GM21723 (cell line): ENCODE data around the gene RGS14.
A peak's percentile ranks its signal among the peaks of the same experiment; 100 is the strongest.
"Not testable (repeated sequence)": the region's sequence is repeated elsewhere in the genome, so short reads cannot be mapped to it uniquely, and the experiment has no call there.

Experiments used
- ATAC-seq: cut with Tn5 transposase; IDR thresholded peaks from one replicate; pipeline ENCODE4 v1.9.1; 2021; ENCODE audit warnings: mild to moderate bottlenecking, moderate library complexity; ENCODE audit not compliant: unreplicated experiment

The RGS14 gene

DNA sequence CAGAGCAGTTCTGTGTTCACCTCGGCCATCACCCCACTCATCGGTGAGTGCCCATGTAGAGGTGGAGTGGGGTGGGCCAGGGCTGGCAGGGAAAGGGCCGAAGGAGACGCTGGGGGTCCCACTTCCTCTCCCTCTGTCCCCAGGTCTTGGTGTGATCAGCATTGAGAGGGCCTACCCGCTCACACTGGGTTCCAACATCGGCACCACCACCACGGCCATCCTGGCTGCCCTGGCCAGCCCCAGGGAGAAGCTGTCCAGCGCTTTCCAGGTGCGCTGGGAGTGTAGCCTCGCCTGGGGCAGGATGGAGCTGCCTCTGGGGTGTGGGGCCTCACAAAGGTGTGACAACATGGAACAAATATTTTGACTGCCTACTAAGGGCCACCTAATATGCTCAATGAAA lies 39.1 kb downstream of the RGS14 start:
- ATAC-seq = no peak

DNA sequence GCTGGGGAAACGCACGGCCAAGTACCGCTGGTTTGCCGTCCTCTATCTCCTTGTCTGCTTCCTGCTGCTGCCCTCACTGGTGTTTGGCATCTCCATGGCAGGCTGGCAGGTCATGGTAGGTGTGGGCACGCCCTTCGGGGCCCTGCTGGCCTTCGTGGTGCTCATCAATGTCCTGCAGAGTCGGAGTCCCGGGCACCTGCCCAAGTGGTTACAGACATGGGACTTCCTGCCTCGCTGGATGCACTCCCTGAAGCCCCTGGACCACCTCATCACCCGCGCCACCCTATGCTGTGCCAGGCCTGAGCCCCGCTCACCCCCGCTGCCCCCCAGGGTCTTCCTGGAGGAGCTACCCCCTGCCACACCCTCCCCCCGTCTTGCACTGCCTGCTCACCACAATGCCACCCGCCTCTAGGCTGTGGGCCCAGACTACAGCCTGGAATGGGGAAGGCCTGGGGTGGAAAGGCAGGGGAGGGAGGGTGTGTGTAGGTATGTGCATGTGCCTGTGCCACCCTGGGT lies 40.2 kb downstream of the RGS14 start:
- ATAC-seq = no peak

DNA sequence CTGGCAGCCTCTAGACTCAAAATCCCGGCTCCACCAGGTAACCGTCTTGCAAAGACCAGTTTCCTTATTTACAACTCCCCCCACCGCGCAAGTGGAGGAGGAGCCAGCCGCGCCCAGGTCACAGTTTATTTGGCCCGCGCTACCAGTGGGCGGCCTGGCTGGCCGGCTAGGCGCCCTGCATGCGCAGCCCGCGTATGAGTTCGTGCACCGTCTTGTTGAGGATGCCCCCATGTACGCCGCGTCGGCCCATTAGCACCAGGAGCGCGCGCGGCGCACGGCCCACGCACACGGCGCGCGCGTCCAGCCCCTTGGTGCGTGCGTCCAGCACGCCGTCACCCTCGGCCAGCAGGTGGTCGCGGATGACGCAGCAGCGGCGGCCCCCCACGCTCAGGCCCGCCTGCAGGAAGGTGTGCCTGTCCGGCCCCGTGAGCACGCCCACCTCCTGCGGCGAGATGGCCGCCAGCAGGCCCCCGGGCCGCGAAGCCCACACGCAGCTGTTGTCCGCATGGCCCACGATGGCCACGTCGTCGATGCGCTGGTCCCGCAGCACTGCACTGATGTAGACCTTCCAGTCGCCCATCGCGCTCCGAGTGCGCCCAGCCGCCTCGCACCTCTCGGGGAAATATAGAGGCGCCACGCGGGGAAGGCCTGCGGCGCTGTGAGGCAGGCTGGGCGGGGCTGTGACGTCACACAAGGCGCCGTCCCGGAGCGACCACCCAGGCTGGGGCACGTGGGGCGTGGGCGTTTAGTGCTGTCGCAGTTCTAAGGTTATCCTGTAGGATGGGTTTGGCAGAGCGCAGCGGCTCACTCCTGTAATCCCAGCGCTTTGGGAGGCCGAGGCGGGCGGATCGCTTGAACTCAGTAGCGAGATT lies 42.5 kb downstream of the RGS14 start, which contains the start of gene PFN3:
Gene PFN3 (minus strand): TSS at position 665 of the 872 bp plus-strand sequence. CDS start 85 bp downstream, at position 580.
- ATAC-seq = no peak

DNA sequence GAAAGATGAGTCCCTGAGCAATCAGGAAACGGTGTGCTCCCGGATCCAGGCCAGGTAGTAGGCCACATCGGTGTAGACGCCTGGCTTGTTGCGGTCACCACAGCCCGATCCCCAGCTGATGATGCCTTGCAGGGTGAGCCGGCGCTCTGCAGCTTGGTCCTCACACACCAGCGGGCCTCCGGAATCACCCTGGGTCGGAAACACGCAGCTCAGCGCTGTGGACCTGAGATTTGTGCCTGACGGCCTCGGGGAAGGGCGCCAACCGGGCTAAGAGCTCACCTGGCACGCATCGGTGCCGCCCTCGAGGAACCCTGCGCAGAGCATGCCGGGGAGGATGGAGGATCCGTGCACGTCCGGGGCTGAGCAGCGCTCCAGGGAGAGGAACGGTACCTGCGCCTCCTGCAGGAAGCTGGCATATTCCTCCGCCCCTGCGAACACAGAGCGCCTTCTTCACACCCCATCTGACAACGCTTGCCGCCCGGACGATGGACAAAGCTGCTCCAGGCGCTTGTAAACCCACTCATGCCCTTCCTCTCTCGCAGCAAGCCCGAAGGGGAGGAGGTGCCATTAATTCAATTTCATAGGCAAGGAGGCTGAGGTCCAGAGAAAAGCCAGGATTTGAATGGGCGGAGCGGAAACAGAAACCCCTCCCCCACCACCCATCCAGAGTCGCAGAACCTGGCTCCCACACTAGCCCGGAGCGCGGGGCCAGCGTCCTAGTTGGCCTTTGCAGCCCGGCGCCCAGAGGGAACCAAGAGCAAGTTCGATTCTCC lies 44.7 kb downstream of the RGS14 start:
- ATAC-seq = no peak

DNA sequence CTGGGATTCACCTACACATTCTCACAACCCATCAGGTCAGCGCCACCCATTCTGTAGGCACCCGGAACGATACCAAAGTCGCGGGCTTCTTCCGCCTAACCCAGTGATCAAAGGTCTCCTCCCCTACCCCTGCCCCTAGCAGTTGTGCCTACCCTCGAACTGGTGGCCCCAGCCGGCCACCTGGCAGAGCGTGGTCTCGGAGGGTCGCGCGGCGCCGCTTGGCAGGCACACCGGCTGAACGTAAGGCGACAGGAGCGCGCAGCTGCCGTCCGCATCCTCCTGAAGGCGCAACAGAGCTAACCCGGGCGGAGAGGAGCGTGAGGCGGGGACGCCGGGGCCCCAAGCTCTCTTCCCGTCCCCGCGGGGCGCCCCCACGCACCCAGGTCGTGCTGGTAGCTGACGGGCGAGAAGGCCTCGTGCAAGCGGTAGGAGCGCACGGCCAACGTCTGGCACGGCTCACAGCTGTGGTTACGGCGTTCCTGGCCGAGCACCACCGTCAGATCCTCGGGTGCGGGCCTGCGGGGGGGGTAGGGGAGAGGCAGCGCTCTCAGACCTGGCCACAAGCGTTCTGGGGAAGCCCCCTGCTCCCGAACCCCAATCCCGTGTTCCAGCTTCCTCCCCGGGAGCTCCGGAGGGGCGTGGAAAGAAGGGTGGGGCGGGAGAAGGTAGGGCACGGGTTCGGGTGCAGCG lies 45.5 kb downstream of the RGS14 start:
- peak; percentile 21 for ATAC-seq

DNA sequence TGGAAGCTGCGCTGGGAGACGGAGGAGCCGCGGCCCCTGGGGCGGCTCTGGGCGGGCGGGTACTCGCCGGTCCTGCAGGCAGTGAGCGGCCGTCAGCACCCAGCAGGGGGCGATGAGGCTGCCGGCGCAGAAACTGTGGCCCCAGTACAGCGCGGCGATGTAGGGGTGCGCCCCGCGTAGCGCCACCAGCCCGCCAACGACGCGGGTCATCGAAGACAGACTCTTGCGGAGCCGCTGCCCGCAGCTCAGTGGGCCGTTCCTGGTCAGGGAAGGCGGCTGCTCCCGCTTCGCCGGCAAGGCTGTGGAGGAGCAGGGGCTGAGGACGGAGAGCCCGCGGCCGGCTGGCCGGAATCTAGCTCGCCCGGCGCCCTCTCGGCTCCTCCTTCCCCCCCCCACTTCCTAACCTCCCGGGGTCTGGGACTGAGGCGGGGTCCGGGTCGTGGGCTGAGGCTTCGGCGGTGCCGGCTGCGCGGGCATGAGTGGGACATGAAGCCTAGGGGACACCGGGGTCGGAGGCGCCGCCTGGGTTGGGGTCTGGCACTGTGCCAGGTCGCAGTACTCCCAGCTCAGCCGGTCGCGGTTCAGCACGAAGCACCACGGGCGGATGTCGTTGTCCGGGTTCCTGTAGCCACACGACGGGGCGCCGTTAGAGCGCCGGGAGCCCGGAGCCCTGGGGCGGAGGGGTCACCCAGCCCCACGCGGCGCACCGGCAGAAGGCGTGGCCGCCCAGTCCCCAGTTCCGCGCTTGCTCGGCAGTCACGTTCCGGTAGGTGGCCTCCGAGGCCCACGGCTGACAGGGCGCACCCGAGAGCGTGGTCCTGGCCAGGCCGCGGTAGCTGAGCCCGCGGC lies 46.3 kb downstream of the RGS14 start:
- ATAC-seq = peak; percentile 82

DNA sequence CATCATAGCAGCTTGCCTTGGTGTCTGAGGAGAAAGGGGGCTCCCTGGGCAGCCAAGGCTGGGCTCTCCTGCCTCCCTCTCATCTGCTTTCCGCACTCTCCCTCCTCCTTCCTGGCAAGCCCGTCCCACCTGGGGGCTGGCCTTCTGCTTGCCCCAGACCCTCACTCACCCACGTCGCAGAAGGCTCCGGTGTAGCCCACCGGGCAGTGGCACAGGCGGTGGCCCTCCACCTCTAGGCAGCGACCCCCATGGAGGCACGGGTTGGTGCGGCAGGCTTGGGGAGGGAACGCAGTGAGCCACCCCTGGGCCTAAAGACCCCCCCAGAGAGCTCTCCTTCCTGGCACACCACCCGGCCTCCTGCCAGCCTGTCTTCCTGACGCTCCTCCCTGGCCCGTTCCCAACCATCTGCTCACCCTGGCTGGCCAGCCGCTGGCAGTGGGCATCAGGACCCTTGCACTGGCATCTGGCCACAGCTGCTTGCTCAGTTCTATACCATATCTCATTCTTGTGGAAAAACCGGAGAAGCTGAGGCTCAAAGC lies 47.0 kb downstream of the RGS14 start:
- no peak for ATAC-seq

DNA sequence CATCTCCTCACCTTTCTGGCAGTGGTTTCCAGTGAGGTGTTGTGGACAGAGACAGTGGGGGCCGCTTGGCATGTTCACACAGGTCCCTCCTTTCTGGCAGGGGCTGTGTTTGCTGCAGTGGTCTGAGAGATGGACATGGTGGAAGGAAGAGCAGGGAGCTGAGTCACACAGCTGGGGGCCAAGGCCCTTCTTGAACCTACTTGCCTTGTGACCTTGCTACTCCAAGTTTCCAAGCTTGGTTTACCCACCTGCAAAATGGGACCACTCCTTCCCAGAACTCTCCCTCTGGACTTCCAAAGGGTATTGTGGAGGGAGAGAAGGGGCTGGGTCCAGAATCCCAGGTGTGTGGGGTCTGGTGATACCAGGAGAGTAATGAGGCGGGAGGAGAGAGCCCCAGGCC lies 47.6 kb downstream of the RGS14 start:
- no peak for ATAC-seq

DNA sequence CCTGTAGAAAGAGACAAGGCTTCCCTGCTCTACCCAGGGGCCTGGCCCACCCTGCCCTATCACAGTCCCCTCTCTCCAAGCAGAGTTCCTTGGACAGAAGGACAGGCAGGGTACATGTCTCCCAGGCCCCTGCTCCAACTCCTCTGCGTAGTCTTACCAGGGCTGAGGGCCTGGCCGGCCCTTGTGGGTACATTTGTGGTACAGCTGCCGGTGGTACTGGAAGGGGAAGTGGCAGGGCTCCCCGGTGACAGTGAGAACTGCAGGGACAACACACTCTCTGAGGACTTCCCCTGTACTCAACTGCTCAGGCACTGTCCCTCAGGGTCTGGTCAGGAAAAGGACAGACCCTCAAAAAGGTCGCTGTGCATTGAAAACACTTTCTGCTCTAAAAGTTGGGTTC lies 48.1 kb downstream of the RGS14 start:
- no peak for ATAC-seq

DNA sequence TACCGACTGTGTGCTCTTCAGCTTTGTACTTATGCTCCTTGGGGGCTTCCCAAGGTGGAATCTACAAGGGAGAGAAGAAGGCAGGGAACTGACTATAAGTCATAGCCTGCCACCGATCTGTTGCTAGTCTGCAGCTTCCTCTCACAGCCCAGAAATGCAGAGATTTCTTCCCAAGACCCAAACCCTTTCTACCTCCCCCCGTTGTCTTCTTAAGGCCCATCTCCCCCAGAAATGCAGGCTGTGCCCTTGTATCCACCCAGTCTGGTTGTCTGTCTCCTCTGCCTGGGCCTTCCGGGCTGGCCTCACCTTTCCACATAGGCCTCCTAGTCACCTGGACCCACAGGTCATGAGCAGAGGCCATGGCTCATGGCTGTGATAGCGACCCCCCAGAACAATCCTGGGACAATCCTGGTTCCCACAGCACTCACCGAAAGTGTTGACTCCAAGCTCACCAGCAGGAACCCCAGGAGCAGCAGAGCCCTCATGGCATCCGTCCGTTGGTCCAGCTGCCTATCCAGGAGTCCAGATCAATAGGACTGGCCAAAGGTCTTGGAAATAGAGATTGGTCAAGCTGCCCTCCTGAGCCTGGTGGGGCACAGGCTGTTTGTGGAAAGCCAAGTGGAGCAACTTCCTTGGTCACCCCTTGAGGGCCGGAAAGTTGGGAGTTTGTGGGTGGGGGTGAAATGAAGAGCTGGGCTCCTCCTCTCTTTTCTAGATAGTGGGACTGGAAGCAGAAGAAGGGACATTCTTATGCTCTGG lies 51.5 kb downstream of the RGS14 start, which contains the start of gene F12:
Gene F12 (minus strand): TSS at position 522 of the 759 bp plus-strand sequence. CDS start 37 bp downstream, at position 485.
- ATAC-seq = no peak

DNA sequence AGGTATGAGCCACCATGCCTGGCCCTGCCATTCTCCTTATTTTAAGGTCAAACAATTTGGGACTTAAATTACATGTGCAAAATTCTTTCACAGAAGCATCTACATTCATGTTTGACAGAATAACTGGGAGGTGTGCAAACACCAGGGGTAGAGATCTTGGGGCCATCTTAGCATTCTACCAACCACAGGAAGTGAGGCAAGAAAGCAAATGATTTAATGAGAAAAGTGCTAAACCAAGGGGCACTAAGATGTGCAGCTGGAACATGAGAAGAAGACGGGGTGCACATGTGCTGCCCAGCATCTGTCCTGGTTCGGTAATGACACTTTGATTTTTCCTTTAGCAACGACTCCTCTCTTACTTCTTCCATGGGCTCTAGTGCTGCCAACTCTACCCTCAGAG lies 52.9 kb downstream of the RGS14 start:
- ATAC-seq = no peak

DNA sequence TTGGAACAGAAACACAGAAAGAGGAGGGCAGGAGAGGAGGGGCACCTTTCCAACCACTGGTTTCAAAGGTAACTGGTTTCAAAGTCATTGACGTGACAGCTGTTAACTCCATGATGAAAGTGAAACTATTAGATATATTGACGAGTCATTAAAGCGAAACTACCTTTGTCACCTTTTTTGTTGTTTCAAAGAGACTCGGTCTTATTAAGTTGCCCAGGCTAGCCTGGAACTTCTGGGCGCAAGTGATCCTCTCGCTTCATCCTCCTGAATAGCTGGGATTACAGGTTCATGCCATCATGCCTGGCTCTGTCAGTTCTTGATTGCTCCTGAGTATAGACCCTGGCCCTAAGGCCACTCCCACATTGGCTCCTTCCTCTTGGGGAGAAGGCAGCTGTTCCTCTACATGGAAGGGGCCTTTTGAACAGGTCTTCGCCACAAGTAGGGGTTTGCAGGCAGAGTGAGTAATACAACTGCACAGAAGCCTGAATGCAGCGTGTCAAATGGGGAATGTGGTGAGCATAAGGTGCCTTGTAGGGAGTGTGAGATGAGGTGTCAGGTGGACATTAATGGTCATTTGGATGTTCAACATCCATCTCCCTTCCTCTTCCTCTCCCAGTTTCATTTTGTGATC lies 55.0 kb downstream of the RGS14 start:
- peak; percentile 80 for ATAC-seq

DNA sequence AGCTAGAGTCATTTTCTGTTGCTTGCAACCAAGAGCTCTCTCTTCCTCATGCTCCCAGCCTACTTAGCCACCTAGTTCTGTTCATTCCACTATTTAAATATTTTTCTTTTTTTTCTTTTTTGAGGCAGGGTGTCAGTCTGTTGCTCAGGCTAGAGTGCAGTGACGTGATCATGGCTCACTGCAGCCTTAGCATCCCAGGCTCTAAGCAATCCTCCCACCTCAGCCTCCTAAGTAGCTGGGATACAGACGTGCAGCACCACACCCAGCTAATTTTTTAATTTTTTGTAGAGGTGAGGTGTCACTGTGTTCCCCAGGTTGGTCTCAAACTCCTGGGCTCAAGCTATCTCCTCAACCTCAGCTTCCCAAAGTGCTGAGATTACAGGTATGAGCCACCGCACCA lies 56.8 kb downstream of the RGS14 start:
- no peak for ATAC-seq

DNA sequence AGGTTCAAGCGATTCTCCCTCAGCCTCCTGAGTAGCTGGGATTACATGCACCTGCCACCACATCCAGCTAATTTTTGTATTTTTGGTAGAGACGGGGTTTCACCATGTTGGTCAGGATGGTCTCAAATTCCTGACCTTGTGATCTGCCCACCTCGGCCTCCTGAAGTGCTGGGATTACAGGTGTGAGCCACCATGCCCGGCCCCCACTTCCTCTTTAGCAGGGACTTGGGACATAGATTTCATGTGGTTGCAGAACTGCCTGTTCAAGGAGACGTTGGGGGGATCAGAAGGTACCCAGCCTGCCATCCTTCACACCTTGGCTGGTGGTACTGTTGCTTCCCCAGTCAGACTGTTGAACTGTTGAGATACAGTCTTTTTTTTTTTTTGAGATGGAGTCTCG lies 59.4 kb downstream of the RGS14 start:
- not testable (repeated sequence) for ATAC-seq

DNA sequence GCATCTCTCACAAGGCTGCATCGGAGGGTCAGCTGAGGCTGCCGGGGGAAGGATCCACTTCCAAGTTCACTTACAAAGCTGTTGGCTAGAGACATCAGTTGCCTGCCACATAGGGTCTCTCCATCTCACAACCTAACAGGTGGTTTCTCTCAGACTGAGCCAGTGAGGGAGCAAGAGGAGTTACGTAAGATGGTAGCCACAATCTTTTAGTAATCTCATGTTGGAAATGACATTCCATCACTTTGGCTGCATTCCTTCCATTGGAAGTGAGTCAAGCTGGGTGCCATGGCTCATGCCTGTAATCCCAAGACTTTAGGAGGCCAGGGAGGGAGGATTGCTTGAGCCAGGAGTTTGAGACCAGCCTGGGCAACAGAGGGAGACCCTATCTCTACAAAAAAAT lies 61.3 kb downstream of the RGS14 start:
- ATAC-seq = no peak

DNA sequence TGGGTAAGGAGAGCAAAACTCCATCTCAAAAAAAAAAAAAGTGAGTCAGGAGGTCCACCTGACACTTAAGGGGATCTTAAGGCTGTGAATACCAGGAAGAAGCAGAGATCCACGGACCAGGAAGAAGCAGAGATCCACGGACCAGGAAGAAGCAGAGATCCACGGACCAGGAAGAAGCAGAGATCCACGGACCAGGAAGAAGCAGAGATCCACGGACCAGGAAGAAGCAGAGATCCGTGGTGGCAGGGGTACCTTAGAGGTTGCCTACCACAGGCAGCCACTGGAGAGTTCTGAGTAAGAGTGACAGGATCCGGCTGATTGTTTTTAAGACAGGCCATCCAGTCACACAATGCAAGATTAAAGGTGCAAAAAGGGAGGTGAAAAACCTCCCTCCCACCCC lies 62.7 kb downstream of the RGS14 start:
- not testable (repeated sequence) for ATAC-seq

DNA sequence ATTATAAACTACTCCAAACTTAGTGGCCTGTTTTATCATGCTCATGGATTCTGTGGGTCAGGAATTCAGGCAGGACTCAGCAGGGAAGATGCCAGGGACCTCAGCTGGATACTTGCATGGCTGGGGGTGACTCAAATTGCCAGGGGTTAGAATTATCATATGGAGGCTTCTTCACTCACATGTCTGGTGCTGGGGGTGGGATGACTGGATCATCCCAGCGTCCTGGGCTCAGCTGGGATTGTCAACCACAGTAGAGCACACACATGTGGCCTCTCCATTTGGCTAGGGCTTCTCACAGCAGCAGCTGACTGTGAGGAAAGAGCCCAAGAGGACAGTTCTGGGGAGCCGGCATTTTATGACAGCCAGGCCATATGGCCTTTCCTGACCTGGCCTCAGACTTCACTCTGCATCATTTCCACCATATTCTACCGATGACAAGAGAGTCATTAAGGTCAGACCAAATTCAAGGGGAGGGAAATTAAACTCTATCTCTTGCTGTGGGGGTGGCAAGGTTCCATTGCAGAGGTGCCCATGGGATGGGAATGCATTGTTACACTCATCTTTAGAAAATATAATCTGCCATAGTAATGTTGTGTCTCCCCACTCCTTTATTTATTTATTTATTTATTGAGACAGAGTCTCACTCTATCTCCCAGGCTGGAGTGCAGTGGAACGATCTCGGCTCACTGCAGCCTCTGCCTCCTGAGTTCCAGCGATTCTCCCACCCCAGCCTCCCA lies 63.5 kb downstream of the RGS14 start:
- ATAC-seq = no peak
